ENCODE data around the gene HCRT. TPM values are rescaled to one million over a fixed set of nuclear protein-coding genes. Genes with fewer than 3 reads are reported as not detected.
A peak's percentile ranks its signal among the peaks of the same experiment; 100 is the strongest.

The HCRT gene
- total and polyA plus RNA-seq, 2 donors (not counting 1 experiment from before 2014, with no cell fraction given), result not detected

DNA sequence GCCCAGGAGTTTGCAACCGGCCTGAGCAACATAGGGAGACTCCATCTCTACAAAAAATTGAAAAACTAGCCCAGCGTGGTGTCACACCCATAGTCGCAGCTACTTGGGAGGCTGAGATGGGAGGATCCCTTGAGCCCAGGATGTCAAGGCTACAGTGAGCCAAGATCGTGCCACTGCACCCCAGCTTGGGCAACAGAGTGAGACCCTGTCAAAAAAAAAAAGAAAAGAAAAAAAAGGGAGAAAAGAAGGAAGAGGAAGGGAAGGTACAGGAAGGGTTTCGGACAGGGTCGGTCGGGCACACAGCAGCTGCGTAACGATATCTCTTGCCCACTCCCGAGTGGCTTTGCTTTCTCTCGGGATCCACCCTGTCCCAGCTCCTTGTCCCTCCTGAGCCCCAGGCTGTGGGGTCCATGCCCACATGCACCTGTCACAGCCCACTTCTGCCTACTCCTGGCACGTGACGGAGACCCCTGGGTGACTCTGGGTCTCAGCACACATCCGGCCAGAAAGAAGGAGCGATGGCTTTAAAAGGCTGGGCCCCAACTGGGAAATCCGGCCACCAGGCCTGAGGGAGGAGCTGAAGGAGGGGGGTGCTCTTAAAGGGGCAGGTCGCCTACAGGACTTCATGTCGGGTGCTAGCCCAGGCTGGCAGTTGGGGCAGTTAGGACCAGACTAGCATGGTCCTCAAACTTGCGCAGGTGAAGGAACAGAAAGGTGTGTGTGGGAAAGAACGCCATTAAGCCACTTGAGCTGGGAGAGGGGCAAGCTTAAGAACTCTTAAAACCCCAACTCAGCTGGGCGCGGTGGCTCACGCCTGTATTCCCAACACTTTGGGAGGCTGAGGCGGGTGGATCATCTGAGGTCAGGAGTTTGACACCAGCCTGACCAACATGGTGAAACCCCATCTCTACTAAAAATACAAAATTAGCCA is 9.0 kb upstream of the HCRT start, which contains the start of gene GHDC:
Gene GHDC (minus strand): TSS at position 526 of the 931 bp plus-strand sequence. CDS start 913 bp downstream, outside the sequence.
- Mint-ChIP-seq H3K27me3 (no peaks in the 10 kb centered on the region), H3K9me3 (ENCODE audit: insufficient read depth) (no peaks in the 10 kb centered on the region), H3K4me3 (peak within 1 kb of the TSS; percentile 99), H3K27ac (peak within 1 kb of the TSS; percentile 94), H3K4me1 (peaks cover 38% of the 10 kb centered on the region)
- CTCF ChIA-PET, result interaction anchor here (0.6 to 2.4 kb wide), 11 partner anchors 8 to 231 kb away, joined by 3 to 20 read pairs (median 4); partner anchors contain the start of genes DNAJC7, KCNH4 and NKIRAS2
- peak within 1 kb of the TSS; percentile 79 to 99 (median 88) for H3K4me3 ChIP-seq (ENCODE audit: control extremely low read depth in 1 of 5, extremely low read depth in 1 of 5, insufficient read depth in 1 of 5, low read depth in 2 of 5, low read length in 4 of 5)
- peak within 1 kb of the TSS; percentile 88 for H3K9ac ChIP-seq (ENCODE audit: low read length)
- POLR2A ChIA-PET, result interaction anchor here (0.6 to 2.1 kb wide), 6 partner anchors 10 to 791 kb away, joined by 3 to 11 read pairs (median 4); partner anchors contain the start of genes CNP and HCRT
- TF ChIP-seq, protein P1, sequence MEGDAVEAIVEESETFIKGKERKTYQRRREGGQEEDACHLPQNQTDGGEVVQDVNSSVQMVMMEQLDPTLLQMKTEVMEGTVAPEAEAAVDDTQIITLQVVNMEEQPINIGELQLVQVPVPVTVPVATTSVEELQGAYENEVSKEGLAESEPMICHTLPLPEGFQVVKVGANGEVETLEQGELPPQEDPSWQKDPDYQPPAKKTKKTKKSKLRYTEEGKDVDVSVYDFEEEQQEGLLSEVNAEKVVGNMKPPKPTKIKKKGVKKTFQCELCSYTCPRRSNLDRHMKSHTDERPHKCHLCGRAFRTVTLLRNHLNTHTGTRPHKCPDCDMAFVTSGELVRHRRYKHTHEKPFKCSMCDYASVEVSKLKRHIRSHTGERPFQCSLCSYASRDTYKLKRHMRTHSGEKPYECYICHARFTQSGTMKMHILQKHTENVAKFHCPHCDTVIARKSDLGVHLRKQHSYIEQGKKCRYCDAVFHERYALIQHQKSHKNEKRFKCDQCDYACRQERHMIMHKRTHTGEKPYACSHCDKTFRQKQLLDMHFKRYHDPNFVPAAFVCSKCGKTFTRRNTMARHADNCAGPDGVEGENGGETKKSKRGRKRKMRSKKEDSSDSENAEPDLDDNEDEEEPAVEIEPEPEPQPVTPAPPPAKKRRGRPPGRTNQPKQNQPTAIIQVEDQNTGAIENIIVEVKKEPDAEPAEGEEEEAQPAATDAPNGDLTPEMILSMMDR (IDR thresholded peaks at IDR 0.05), result no peak
- no peak for TF ChIP-seq EZH2 (IDR thresholded peaks at IDR 0.05; ENCODE audit: borderline replicate concordance, insufficient read depth, low read depth, low read length, poor library complexity, severe bottlenecking)
- DNase-seq, result peak; percentile 86
- H3K79me2 ChIP-seq (ENCODE audit: control insufficient read depth, insufficient read depth, low read length), result peaks cover 8% of the 10 kb centered on the region
- H2AFZ ChIP-seq (ENCODE audit: insufficient read depth, low read depth, low read length, poor library complexity, severe bottlenecking), result peak within 1 kb of the TSS; percentile 99
- no peaks in the 10 kb centered on the region for H3K9me3 ChIP-seq (ENCODE audit: control extremely low read depth in 1 of 3, control insufficient read depth in 2 of 3, insufficient read depth in 1 of 3, low read length in 2 of 3)
- peaks cover 1 to 7% of the 10 kb centered on the region in 2 experiments for H3K36me3 ChIP-seq (replicated peaks in 1 of 2; ENCODE audit: control extremely low read depth in 1 of 2, control insufficient read depth in 1 of 2, extremely low read depth in 1 of 2, insufficient read depth in 2 of 2, low read length in 1 of 2)
- WGBS (ENCODE audit: insufficient coverage), result under 1% methylated on average over 18 of the region's 24 CpGs
- no peaks in the 10 kb centered on the region for H4K20me1 ChIP-seq (ENCODE audit: control insufficient read depth, insufficient read depth, low read length, poor library complexity, severe bottlenecking)
- H3K27me3 ChIP-seq (replicated peaks in 1 of 4; ENCODE audit: control extremely low read depth in 1 of 4, control insufficient read depth in 3 of 4, insufficient read depth in 4 of 4, low read length in 3 of 4), result no peaks in the 10 kb centered on the region
- peaks cover 24 to 35% of the 10 kb centered on the region in 2 donors for H3K4me1 ChIP-seq (ENCODE audit: control insufficient read depth in 2 of 2, insufficient read depth in 2 of 2, low read length in 2 of 2)
- intact Hi-C loops (cut with micrococcal nuclease), result loop anchor here (1.0 to 10.0 kb wide), 3 partner anchors 10 to 481 kb away; partner anchors contain the start of gene PLEKHH3
- H3K4me2 ChIP-seq (replicated peaks; ENCODE audit: low read depth, low read length, poor library complexity, severe bottlenecking), result peak within 1 kb of the TSS; percentile 73
- H3K27ac ChIP-seq (ENCODE audit: low read length in 2 of 2), result peak within 1 kb of the TSS; percentile 64 to 79
- ATAC-seq (ENCODE audit: low read depth), result peak; percentile 88

All from B cell (primary cell).